PC-3 (cell line): ENCODE results near the gene LAMTOR3. TPM values are rescaled to one million over a fixed set of nuclear protein-coding genes. Genes with fewer than 3 reads are reported as not detected.

ENCODE experiments used
- ATAC-seq: fragments of 200-7000 bp; cut with Tn5 transposase; 2 replicates; pipeline ENCODE4 v1.9.1; 2020; ENCODE audit warnings: mild to moderate bottlenecking, moderate library complexity
- BruUV-seq: library from RNA; stranded (reverse); fragments of 400-500 nt; replicated peaks from 2 replicates; lab custom pipeline; 2021; lab: Mats Ljungman, UMichigan
- CTCF ChIA-PET: fragments of 300-600 bp; sonication (Branson Sonifier 250); formaldehyde crosslinking; loops from one replicate; lab custom pipeline; 2022; ENCODE audit warnings: antibody characterized with exemption; lab: Charles Lee
- POLR2A ChIA-PET: fragments of 300-600 bp; sonication (Branson Sonifier 250); formaldehyde crosslinking; loops from one replicate; lab custom pipeline; 2022; ENCODE audit warnings: antibody characterized with exemption; ENCODE audit not compliant: unreplicated experiment; lab: Charles Lee
- DNase-seq: peaks from one replicate; pipeline ENCODE4 v3.0.0-alpha.2; 2015
- H2AFZ ChIP-seq: fragments of 300-600 bp; sonication (generic); 2 replicates; pipeline ENCODE4 v1.6.0; 2016; ENCODE audit warnings: antibody characterized with exemption, low read length
- H3F3A ChIP-seq: fragments of 300-600 bp; sonication (generic); one replicate; pipeline ENCODE4 v1.6.0; 2017; ENCODE audit warnings: antibody characterized with exemption, low read length, control low read depth, mild to moderate bottlenecking; ENCODE audit not compliant: unreplicated experiment
- H3K27ac ChIP-seq: fragments of 300-600 bp; sonication (generic); 2 replicates; pipeline ENCODE4 v1.5.1; 2016; ENCODE audit warnings: mild to moderate bottlenecking, low read length
- H3K27me3 ChIP-seq: fragments of 300-600 bp; sonication (generic); 2 replicates; pipeline ENCODE4 v1.6.1; 2016; ENCODE audit warnings: low read length, mixed read lengths
- H3K36me3 ChIP-seq: fragments of 300-600 bp; sonication (generic); 2 replicates; pipeline ENCODE4 v1.6.1; 2016; ENCODE audit warnings: low read depth, mixed run types, low read length, mixed read lengths
- H3K4me1 ChIP-seq: fragments of 300-600 bp; sonication (generic); 2 replicates; pipeline ENCODE4 v1.5.1; 2016; ENCODE audit warnings: low read length; ENCODE audit not compliant: insufficient read depth
- H3K4me2 ChIP-seq: fragments of 300-600 bp; sonication (generic); 2 replicates; pipeline ENCODE4 v1.6.0; 2016; ENCODE audit warnings: low read length
- H3K4me3 ChIP-seq: fragments of 300-600 bp; sonication (generic); 2 replicates; pipeline ENCODE4 v1.5.1; 2016; ENCODE audit warnings: mild to moderate bottlenecking, low read length, mixed read lengths
- H3K79me2 ChIP-seq: fragments of 300-600 bp; sonication (generic); 2 replicates; pipeline ENCODE4 v1.6.1; 2017; ENCODE audit warnings: low read length, mixed read lengths
- H3K9ac ChIP-seq: fragments of 300-600 bp; sonication (generic); 2 replicates; pipeline ENCODE4 v1.6.0; 2016; ENCODE audit warnings: mild to moderate bottlenecking, low read length
- H3K9me2 ChIP-seq: fragments of 300-600 bp; sonication (generic); replicated peaks from 2 replicates; pipeline ENCODE4 v1.6.1; 2016; ENCODE audit warnings: mixed run types, low read length, mixed read lengths
- H3K9me3 ChIP-seq: fragments of 300-600 bp; sonication (generic); 2 replicates; pipeline ENCODE4 v1.6.1; 2016; ENCODE audit warnings: low read length, mixed read lengths
- H4K20me1 ChIP-seq: fragments of 300-600 bp; sonication (generic); 2 replicates; pipeline ENCODE4 v1.6.1; 2016; ENCODE audit warnings: low read length, mixed read lengths
- EZH2 ChIP-seq: fragments of 300-600 bp; sonication (generic); IDR thresholded peaks from one replicate; pipeline ENCODE4 v1.6.1; 2017; ENCODE audit warnings: antibody characterized with exemption, mild to moderate bottlenecking, low read length; ENCODE audit not compliant: unreplicated experiment
- EZH2phosphoT487 ChIP-seq: fragments of 300-600 bp; sonication (generic); IDR thresholded peaks from 2 replicates; pipeline ENCODE4 v1.6.1; 2018; ENCODE audit warnings: mild to moderate bottlenecking, antibody characterized with exemption, low read length, borderline replicate concordance
- intact Hi-C: fragments of 100-400 bp; cut with micrococcal nuclease; formaldehyde crosslinking; loops from 2 replicates; pipeline ENCODE4 v1.9.0; 2023
- total RNA-seq: library from RNA; depleted of rRNA; stranded (reverse); fragments of >200 nt; gene quantifications from 2 replicates; pipeline ENCODE4 v1.2.3, GENCODE V29; 2014
- TF ChIP-seq, protein P1 (sequence below): fragments of 300-600 bp; sonication (generic); conservative IDR thresholded peaks from 2 replicates; pipeline ENCODE4 v1.5.1; 2017; ENCODE audit warnings: antibody characterized with exemption, low read depth, mild to moderate bottlenecking, low read length

Gene LAMTOR3
- total RNA-seq, 1 experiment from 2014 or later: 14.0 TPM

- H3K4me3 ChIP-seq: no peak overlapping the region
- intact Hi-C loops: no loop called here
- H3K9ac ChIP-seq: no peak overlapping the region
- no peaks in the 10 kb centered on the region for H3K36me3 ChIP-seq
- H3K27ac ChIP-seq: no peak overlapping the region
- H4K20me1 ChIP-seq: no peaks in the 10 kb centered on the region
- no TSS peak for BruUV-seq
- ATAC-seq (no peak), DNase-seq (no peak)
- H3F3A ChIP-seq: no peaks in the 10 kb centered on the region
- no peaks in the 10 kb centered on the region for H3K27me3 ChIP-seq
- ChIA-PET POLR2A (no interaction called here), CTCF (no interaction called here)
- TF ChIP-seq, protein P1, sequence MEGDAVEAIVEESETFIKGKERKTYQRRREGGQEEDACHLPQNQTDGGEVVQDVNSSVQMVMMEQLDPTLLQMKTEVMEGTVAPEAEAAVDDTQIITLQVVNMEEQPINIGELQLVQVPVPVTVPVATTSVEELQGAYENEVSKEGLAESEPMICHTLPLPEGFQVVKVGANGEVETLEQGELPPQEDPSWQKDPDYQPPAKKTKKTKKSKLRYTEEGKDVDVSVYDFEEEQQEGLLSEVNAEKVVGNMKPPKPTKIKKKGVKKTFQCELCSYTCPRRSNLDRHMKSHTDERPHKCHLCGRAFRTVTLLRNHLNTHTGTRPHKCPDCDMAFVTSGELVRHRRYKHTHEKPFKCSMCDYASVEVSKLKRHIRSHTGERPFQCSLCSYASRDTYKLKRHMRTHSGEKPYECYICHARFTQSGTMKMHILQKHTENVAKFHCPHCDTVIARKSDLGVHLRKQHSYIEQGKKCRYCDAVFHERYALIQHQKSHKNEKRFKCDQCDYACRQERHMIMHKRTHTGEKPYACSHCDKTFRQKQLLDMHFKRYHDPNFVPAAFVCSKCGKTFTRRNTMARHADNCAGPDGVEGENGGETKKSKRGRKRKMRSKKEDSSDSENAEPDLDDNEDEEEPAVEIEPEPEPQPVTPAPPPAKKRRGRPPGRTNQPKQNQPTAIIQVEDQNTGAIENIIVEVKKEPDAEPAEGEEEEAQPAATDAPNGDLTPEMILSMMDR: no peak
- no peak for TF ChIP-seq EZH2
- TF ChIP-seq EZH2phosphoT487: no peak
- H3K4me2 ChIP-seq: no peak overlapping the region
- H3K9me3 ChIP-seq: no peaks in the 10 kb centered on the region
- H3K79me2 ChIP-seq: no peaks in the 10 kb centered on the region
- H3K9me2 ChIP-seq: no peaks in the 10 kb centered on the region
- H2AFZ ChIP-seq: no peak overlapping the region
- no peaks in the 10 kb centered on the region for H3K4me1 ChIP-seq
Measured at GRCh38 chr4:99835942-99836341, 58.3 kb downstream of the LAMTOR3 start.

- no peak for ATAC-seq
- H3K27ac ChIP-seq: no peak overlapping the region
- no peak overlapping the region for H2AFZ ChIP-seq
- no peaks in the 10 kb centered on the region for H3K4me1 ChIP-seq
- intact Hi-C loops: no loop called here
- no peak overlapping the region for H3K9ac ChIP-seq
- H3K9me2 ChIP-seq: no peaks in the 10 kb centered on the region
- no peaks in the 10 kb centered on the region for H3K9me3 ChIP-seq
- H3K27me3 ChIP-seq: no peaks in the 10 kb centered on the region
- no peak for TF ChIP-seq EZH2phosphoT487
- TF ChIP-seq, protein P1: no peak
- no peak for TF ChIP-seq EZH2
- BruUV-seq: no TSS peak
- no peak overlapping the region for H3K4me2 ChIP-seq
- H3K36me3 ChIP-seq: no peaks in the 10 kb centered on the region
- H4K20me1 ChIP-seq: no peaks in the 10 kb centered on the region
- no peak for DNase-seq
- no peaks in the 10 kb centered on the region for H3F3A ChIP-seq
- no peaks in the 10 kb centered on the region for H3K79me2 ChIP-seq
- ChIA-PET CTCF (no interaction called here), POLR2A (no interaction called here)
- no peak overlapping the region for H3K4me3 ChIP-seq
Measured at GRCh38 chr4:99834569-99834968, 59.7 kb downstream of the LAMTOR3 start.

DNA sequence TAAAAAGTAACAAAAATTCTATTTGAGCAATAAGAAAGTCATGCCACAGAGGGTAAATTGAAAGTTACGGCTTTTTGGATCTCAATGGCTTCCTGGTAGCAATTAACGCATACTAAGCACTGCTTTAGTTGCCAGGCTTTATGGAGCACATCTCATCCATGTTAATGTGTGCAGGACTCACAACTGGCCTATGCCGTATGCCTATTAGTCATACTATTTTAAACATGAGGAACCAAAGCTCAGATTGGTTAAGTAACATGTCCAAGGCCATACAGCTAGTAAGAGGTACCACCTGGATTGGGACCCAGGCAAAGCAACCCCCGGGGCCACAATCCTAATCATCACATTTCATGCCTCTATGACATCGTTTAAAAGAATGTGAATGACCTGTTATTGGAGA is 60.5 kb downstream of the LAMTOR3 start:
- H2AFZ ChIP-seq: no peak overlapping the region
- H3K4me2 ChIP-seq: no peak overlapping the region
- H3K9ac ChIP-seq: no peak overlapping the region
- no peaks in the 10 kb centered on the region for H3K79me2 ChIP-seq
- CTCF ChIA-PET: no interaction called here
- intact Hi-C loops: no loop called here
- H3K4me3 ChIP-seq: no peak overlapping the region
- H3K36me3 ChIP-seq: no peaks in the 10 kb centered on the region
- no peaks in the 10 kb centered on the region for H3K27me3 ChIP-seq
- H3K27ac ChIP-seq: no peak overlapping the region
- H3K4me1 ChIP-seq: 0 out of 2 replicates have a peak, but pooled peaks cover under 1% of the 10 kb centered on the region
- BruUV-seq: no TSS peak
- ATAC-seq: no peak
- no peaks in the 10 kb centered on the region for H3K9me3 ChIP-seq
- no peak for DNase-seq
- H4K20me1 ChIP-seq: no peaks in the 10 kb centered on the region
- H3K9me2 ChIP-seq: no peaks in the 10 kb centered on the region
- POLR2A ChIA-PET: no interaction called here
- no peaks in the 10 kb centered on the region for H3F3A ChIP-seq
- TF ChIP-seq, protein P1: no peak
- TF ChIP-seq EZH2phosphoT487 (no peak), EZH2 (no peak)
